Endodermal cell (in vitro differentiated cells): ENCODE results near the gene ADGRG6. TPM values are rescaled to one million over a fixed set of nuclear protein-coding genes. Genes with fewer than 3 reads are reported as not detected.
A peak's percentile ranks its signal among the peaks of the same experiment; 100 is the strongest.

Source experiments
- DNase-seq: peaks from one replicate; pipeline ENCODE4 v3.0.0-alpha.2; 2017
- H3K27ac ChIP-seq: 2 replicates; pipeline ENCODE4 v1.5.1; 2013; ENCODE audit warnings: mild to moderate bottlenecking, low read depth, low read length, moderate library complexity
- H3K27me3 ChIP-seq: 2 replicates; pipeline ENCODE4 v1.6.1; 2013; ENCODE audit warnings: mild to moderate bottlenecking, low read length, moderate library complexity; ENCODE audit not compliant: insufficient read depth, control insufficient read depth, poor library complexity, severe bottlenecking
- H3K36me3 ChIP-seq: 2 replicates; pipeline ENCODE4 v1.7.0; 2013; ENCODE audit warnings: mild to moderate bottlenecking, low read length, moderate library complexity; ENCODE audit not compliant: control insufficient read depth, insufficient read depth
- H3K4me1 ChIP-seq: one replicate; pipeline ENCODE4 v1.7.0; 2013; ENCODE audit warnings: low read length; ENCODE audit not compliant: control insufficient read depth, insufficient read depth
- H3K4me3 ChIP-seq: 2 replicates; pipeline ENCODE4 v1.5.1; 2013; ENCODE audit warnings: mild to moderate bottlenecking, low read length, moderate library complexity
- H3K9ac ChIP-seq: 2 replicates; pipeline ENCODE4 v1.6.1; 2013; ENCODE audit warnings: mild to moderate bottlenecking, low read length, moderate library complexity; ENCODE audit not compliant: poor library complexity, severe bottlenecking; ENCODE audit errors: extremely low read depth
- H3K9me3 ChIP-seq: 2 replicates; pipeline ENCODE4 v1.6.1; 2013; ENCODE audit warnings: mild to moderate bottlenecking, low read length, moderate library complexity; ENCODE audit not compliant: control insufficient read depth
- H3K27ac Mint-ChIP-seq: 2 replicates; pipeline ENCODE4 v1.8.0; 2020; ENCODE audit warnings: mixed read lengths
- H3K27me3 Mint-ChIP-seq: 2 replicates; pipeline ENCODE4 v1.8.0; 2021; ENCODE audit warnings: mild to moderate bottlenecking, mixed read lengths; ENCODE audit not compliant: insufficient read depth
- H3K36me3 Mint-ChIP-seq: 2 replicates; pipeline ENCODE4 v1.8.0; 2020; ENCODE audit warnings: low read depth, mixed read lengths
- H3K4me1 Mint-ChIP-seq: 2 replicates; pipeline ENCODE4 v1.8.0; 2020; ENCODE audit warnings: mixed read lengths
- H3K4me3 Mint-ChIP-seq: 2 replicates; pipeline ENCODE4 v1.8.0; 2020; ENCODE audit warnings: mild to moderate bottlenecking, moderate library complexity, mixed read lengths
- H3K9me3 Mint-ChIP-seq: 2 replicates; pipeline ENCODE4 v1.8.0; 2020; ENCODE audit warnings: mild to moderate bottlenecking, mixed read lengths
- WGBS, 2 experiments: methylation state at CpG; one replicate each; pipeline versions ENCODE4 v1.1.5 to v1.1.7; 2013; ENCODE audit warnings: missing lambda C conversion rate in 2 of 2, mixed read lengths in 1 of 2; ENCODE audit not compliant: insufficient coverage in 1 of 2, insufficient read length in 1 of 2; 5-methylcytosine and 5-hydroxymethylcytosine counted together
- total RNA-seq, 2 donors: library from RNA; stranded (reverse); fragmentation: NEBNext Ultra II Directional in 1 of 2; extraction: Animal tissue kit (Norgen Biotek cat#: 25700) in 1 of 2; gene quantifications; 2 replicates in 1 of 2; 3 replicates in 1 of 2; pipeline ENCODE4 v1.2.1, GENCODE V29; 2021
- TF ChIP-seq, protein P1 (sequence below): fragments of 200-600 bp; sonication (generic); conservative IDR thresholded peaks from 2 replicates; pipeline ENCODE4 v1.5.0; 2021; ENCODE audit warnings: antibody characterized with exemption, mild to moderate bottlenecking

Gene ADGRG6
- total RNA-seq, 2 donors from 2014 or later = 20.4 to 26.8 TPM

DNA sequence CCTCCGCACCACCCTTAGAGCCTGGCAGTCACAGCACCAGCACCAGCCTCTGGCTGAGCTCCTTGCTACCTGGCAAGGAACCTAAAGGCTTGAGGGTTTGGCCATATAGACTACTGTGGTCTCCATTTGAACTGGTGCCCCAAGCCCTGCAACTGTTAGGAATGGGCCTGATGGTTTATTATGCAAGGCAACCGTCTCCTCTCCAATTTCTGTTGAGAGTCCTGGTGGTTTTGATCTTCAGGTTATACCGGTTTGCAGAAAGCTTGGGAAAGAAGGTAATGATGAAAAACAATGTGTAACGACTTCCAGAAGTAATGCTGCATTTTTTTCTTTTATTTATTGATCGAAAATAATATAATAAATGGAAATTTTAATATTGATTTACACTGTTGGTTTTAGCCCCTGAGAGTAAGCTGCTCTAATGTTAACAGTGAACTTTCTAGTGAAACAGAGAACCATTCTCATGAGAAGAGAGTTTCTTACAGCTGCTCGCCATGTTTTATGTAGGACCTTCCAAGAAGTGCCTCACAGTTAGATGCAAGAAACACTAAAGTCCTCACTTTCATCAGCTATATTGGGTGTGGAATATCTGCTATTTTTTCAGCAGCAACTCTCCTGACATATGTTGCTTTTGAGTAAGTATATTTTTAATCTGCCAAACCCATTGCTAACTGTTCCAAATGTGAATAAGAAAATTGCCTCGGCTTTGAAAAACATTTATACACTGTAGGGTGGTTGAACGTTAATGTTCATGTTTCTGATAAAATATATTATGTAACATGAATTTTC, 112.8 kb downstream of the ADGRG6 start:
- Mint-ChIP-seq H3K4me1 (peaks cover 6% of the 10 kb centered on the region), H3K27me3 (no peaks in the 10 kb centered on the region), H3K36me3 (peaks cover 7% of the 10 kb centered on the region), H3K27ac (no peak overlapping the region), H3K9me3 (no peaks in the 10 kb centered on the region), H3K4me3 (no peak overlapping the region)
- H3K27ac ChIP-seq = no peak overlapping the region
- no peaks in the 10 kb centered on the region for H3K36me3 ChIP-seq
- TF ChIP-seq, protein P1, sequence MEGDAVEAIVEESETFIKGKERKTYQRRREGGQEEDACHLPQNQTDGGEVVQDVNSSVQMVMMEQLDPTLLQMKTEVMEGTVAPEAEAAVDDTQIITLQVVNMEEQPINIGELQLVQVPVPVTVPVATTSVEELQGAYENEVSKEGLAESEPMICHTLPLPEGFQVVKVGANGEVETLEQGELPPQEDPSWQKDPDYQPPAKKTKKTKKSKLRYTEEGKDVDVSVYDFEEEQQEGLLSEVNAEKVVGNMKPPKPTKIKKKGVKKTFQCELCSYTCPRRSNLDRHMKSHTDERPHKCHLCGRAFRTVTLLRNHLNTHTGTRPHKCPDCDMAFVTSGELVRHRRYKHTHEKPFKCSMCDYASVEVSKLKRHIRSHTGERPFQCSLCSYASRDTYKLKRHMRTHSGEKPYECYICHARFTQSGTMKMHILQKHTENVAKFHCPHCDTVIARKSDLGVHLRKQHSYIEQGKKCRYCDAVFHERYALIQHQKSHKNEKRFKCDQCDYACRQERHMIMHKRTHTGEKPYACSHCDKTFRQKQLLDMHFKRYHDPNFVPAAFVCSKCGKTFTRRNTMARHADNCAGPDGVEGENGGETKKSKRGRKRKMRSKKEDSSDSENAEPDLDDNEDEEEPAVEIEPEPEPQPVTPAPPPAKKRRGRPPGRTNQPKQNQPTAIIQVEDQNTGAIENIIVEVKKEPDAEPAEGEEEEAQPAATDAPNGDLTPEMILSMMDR = no peak
- H3K4me1 ChIP-seq = no peaks in the 10 kb centered on the region
- DNase-seq = no peak
- H3K9me3 ChIP-seq = no peaks in the 10 kb centered on the region
- no peak overlapping the region for H3K9ac ChIP-seq
- no peak overlapping the region for H3K4me3 ChIP-seq
- WGBS, 2 experiments = 92 to 100% methylated on average over 1 to 5 of the region's 8 CpGs
- no peaks in the 10 kb centered on the region for H3K27me3 ChIP-seq

DNA sequence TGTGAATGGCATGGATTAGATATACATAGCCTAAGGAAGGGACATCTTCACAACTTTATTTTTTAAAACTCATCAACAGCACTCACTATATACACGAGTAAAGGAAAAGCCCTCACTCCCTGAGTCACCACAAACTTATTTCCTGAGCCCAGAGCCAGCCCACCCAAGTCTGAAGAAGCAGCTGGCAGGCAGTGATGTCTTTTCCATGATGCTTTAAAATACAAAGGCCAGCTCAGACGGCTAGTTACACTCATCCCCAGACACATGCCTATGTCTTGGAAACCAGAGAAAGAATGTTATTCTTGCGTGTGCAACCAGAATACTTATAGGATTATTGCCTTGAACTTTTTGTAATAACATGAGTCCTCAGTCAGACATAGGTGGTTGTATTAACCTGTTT, 114.4 kb downstream of the ADGRG6 start:
- Histone ChIP-seq H3K9me3 (no peaks in the 10 kb centered on the region), H3K4me3 (no peak overlapping the region), H3K9ac (no peak overlapping the region), H3K36me3 (no peaks in the 10 kb centered on the region), H3K27ac (peak overlapping the region; percentile 90), H3K27me3 (no peaks in the 10 kb centered on the region), H3K4me1 (no peaks in the 10 kb centered on the region)
- peaks cover 7% of the 10 kb centered on the region for H3K36me3 Mint-ChIP-seq
- DNase-seq = no peak
- H3K9me3 Mint-ChIP-seq = no peaks in the 10 kb centered on the region
- no peak overlapping the region for H3K27ac Mint-ChIP-seq
- TF ChIP-seq, protein P1 = no peak
- H3K4me1 Mint-ChIP-seq = peaks cover 1% of the 10 kb centered on the region
- H3K27me3 Mint-ChIP-seq = no peaks in the 10 kb centered on the region
- 37 to 75% methylated on average over 3 of the region's 3 CpGs for WGBS, 2 experiments
- H3K4me3 Mint-ChIP-seq = no peak overlapping the region

DNA sequence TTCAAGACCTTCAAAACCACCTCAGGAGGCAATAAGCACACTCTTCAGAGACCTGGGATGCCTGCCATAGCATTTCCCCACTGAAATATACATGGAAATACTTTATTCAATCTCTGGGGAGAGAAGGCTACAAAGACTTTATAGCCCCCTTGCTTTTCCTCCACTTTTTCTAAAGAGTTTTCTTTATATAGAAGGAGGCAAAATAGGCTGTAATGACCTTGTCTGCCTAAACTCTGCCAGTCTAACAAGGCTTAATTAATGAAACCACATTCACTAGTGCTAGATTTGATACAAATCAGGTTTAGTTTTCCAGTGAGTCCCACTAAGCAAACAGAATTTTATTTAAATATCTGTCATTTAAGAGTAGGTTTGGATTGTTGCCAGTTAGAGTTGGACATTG, 114.9 kb downstream of the ADGRG6 start:
- Histone ChIP-seq H3K9ac (no peak overlapping the region), H3K36me3 (no peaks in the 10 kb centered on the region), H3K27ac (peak overlapping the region; percentile 90), H3K27me3 (no peaks in the 10 kb centered on the region), H3K9me3 (no peaks in the 10 kb centered on the region), H3K4me1 (no peaks in the 10 kb centered on the region), H3K4me3 (no peak overlapping the region)
- no peak overlapping the region for H3K4me3 Mint-ChIP-seq
- H3K27me3 Mint-ChIP-seq = no peaks in the 10 kb centered on the region
- H3K27ac Mint-ChIP-seq = peak overlapping the region; percentile 3
- H3K9me3 Mint-ChIP-seq = no peaks in the 10 kb centered on the region
- TF ChIP-seq, protein P1 = no peak
- no peak for DNase-seq
- peaks cover 7% of the 10 kb centered on the region for H3K36me3 Mint-ChIP-seq
- H3K4me1 Mint-ChIP-seq = peaks cover 1% of the 10 kb centered on the region
